Effector CD4-positive, alpha-beta T cell (primary cell): ENCODE measurements around the gene MSH3.
"Not testable (repeated sequence)": the region's sequence is repeated elsewhere in the genome, so short reads cannot be mapped to it uniquely, and the experiment has no call there.

Source experiments
- DNase-seq: peaks from one replicate; pipeline ENCODE4 v3.0.0-alpha.2; 2020

Gene MSH3

DNA sequence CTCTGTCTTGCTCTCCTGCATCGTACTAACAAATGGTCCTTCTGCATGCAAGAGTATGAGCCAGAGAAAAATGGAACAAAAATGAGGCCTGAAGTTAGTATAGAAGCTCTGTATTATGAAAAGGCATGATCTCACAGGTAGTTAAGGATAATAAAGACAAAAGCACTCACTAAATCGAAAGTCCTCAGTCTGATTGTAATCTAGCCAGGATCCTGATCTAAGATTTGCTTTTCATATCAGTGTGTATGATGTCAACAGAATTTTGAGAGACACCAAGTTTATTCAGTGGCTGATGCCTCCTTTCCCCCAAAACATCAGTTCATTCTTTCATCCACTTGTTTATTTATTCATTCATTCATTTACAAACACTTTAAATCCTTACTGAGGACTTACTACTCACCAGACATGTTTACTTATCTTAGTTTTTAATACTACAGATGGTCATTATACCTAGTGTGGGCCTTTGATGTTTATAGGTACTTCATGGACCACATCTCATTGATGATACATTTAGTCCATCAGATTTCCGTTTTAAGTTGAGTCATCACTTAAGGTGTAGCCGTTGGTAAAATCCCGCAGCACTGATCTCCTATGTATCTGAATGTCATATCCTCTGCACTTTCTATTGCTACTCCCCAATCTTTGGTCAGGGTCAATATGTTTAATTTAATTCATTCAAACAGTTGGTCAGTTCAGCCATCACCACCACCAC lies 105.6 kb downstream of the MSH3 start:
- no peak for DNase-seq

DNA sequence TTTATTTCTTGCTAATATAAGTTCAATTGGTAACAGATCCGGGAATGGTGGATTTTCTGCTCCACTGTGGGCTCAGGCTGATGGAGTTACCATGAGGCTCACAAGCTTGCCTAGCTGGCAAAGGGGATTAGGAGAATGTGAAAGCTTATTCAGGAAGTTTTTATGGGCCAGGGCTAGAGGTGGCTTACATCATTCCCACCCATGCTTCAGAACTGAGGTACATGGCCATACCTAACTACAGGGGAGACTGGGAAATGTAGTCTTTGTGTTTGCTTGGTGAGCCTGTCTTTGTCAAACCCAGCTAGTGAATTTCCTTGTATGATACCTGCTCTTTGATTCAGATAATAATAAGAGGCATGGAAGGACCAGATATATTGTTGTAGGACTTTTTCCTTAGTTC lies 106.2 kb downstream of the MSH3 start:
- no peak for DNase-seq

DNA sequence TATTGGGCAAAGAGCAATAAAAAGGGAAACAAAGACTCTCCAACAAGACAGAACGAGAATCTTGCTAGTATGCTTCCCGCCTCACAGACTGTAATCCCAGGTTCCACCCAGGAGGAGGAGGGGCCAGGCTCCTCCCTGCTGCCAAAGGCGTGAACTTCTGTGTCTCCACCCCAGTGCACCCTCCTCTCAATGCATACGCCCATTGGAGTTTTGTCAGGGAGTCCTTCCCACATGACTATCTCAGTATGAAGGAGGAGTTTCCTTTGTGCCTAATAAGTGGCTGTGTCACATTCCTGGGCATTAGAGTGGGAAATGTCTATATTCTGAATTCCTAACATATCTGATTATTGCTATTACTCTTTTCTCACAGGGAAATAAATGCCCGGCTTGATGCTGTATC lies 106.7 kb downstream of the MSH3 start:
- no peak for DNase-seq

DNA sequence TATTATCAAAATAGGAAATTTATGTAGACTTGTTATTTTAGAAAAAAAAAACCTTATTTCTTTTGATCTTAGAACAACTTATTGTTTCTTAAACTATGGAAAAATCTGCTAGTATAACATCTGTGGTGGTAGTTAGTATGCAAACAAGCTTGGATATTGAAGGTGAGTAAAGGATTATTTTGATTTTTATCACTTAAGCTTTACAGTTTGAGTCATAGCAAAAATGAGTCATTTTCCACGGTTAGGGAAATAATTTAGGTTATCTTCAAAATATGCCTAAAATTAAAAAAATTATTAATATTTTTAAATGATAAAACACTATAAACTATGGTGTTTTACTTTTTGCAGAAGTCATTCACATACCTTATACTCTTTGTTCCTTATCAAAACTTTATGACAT lies 107.5 kb downstream of the MSH3 start:
- no peak for DNase-seq

DNA sequence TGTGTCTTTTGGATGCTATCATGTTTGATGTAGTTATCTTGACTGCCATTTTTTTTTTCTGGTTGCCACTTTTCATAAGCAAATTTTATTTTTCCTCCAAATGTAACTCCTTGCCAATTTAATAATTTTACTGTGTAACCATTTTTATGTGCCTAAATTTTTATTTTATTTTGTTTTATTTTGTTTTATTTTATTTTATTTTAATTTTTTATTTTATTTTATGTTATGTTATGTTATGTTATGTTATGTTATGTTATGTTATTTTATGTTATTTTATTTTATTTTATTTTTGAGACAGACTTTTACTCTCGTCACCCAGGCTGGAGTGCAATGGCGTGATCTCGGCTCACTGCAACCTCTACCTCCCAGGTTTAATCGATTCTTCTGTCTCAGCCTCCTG lies 108.1 kb downstream of the MSH3 start:
- DNase-seq: no peak

DNA sequence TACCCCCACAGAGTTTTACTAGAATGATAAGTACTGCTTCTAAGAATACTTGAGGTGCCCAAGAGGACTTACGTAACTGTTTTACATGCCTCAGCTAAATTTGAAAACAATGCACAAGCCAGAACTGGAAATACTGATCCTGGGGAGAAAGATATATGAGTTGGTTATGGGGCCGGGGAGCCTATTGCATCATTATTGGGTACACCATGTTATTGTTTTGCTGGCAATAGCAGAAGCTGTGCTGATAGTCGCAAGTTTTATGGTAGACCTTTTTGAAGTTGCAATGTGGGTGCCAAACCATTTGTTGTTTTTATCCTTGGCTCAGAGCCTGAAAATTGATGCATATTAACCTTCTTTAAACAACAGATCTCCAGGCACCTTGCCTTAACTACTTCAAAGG lies 108.8 kb downstream of the MSH3 start:
- DNase-seq: no peak

DNA sequence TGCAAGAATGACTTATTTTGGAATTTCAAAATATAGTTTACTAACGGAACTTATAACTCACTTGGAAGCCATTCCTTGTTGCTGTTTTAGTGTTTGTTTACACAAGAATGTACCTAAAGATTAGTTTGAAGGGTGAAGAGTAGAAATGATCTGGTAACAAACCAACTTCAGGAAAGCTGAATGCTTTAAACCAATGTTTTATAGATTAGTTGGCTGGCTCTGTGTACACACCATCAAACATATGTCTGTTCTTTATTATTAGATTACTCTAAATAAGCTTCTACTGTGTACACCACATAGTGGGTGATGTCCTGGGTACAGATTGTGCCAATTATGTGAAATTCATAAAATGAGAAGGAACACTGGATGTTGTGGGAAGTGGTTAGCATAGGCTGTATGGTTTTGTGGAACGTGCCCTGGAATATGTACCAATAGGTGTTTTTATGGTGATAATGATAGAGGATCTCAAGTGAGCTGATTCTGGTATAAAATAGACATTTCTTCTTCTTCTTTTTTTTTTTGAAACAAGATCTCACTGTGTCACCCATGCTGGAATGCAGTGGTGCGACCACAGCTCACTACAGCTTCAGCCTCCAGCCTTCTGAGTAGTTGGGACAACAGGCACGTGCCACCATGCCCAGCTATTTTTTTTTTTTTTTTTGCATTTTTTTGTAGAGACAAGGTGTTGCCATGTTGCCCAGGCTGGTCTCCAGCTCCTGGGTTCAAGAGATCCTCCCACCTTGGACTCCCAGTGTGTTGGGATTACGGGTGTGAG lies 109.6 kb downstream of the MSH3 start:
- no peak for DNase-seq

DNA sequence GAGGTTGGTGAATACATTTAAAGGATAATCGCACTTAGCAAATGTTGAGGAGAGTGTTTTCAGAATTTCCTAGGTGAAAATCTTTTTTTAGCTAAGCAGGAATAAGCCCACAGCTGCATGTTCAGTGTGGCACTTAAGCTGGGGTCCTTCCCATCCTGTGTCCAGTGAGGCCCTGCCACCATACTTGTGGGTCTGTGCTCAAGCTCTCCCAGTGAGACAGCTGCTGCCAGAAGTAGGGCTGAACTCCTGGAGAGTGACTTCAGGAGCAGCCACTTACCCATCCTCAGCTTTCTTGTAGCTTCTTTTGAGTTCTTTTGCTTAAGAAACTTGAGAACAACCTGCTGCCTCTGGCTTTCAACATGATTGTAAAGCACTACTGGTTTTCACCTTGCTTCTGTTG lies 110.3 kb downstream of the MSH3 start:
- DNase-seq: no peak

DNA sequence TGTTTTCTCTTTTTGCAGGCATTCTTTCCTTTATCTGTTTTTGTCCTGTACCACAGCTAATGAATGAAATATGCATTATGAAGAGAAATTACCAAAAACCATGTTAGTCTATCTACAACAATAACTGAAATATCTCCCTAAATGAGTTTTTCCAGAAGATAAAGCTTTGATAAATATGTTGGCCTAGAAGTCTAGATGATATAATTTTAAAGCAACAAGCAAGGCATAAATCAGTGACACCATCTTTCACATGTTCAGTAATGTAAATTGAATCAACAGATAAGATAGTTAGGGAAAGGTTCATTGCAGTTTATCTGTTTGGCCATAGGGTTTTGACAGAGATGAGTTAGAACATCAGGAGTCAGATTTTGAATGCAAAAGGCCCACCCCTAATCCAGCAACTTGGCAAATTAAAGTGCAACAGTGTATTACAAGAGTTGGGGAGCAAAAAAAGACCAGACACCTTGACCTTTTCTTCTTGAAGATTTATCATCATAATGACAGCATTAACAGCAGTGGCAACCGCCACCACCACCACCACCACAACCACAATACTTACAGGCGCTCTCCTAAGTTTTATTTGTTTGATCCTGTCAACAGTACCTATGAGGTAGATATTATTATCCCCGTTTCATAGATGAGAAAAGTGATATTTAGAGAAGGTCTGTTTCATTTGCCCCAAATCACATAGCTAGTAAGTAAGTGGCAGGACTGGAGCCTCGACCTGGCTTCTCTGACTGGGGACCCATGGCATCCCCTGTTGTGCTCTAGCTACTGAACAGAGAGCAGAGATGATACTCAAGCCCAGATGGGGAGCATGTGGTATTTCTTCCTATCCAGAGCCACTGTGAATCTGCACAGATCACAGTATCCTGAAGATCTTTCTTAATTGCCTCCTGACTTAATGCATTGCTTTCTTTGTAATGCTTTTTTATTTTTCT lies 123.2 kb downstream of the MSH3 start:
- DNase-seq: no peak

DNA sequence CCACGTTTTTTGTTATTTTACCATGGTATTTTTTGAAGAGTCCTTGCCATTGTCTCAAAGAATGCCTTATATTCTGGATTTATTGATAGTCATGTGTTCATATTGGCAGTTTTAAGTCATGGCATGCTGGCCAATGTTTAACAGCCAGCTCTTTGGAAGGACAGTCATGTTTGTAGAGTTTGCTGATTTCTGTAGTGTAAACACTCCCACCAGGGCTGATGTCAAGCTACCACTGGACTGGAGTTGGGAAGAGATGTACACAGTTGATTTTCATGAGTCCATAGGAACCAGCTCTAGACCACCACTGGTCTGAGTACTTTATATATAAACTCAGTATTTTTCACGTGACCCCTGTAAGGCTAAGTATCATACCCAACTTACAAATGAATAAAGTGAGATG lies 125.6 kb downstream of the MSH3 start:
- DNase-seq: no peak

DNA sequence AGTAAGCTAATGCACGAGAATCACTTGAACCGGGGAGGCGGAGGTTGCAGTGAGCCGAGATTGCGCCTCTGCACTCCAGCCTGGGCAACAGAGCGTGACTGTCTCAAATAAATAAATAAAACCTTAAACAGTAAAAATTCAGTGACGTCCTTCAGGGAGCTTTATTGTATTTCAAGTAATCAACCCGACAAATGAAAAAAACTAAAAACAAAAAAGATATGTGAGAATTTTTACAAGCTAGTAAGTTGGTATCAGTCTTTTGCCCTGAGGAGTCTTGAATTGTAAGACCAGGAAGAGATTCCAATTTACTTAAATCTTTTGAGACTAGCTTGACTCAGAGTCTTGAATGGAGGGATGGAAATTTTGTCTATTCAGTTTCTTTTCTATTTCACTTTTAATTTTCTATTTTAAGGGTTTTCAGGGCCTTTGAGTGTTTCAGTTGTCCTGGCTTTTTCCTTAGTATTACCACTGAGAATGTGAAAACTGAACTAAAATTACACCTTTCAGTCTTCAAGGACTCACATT lies 126.4 kb downstream of the MSH3 start:
- no peak for DNase-seq

DNA sequence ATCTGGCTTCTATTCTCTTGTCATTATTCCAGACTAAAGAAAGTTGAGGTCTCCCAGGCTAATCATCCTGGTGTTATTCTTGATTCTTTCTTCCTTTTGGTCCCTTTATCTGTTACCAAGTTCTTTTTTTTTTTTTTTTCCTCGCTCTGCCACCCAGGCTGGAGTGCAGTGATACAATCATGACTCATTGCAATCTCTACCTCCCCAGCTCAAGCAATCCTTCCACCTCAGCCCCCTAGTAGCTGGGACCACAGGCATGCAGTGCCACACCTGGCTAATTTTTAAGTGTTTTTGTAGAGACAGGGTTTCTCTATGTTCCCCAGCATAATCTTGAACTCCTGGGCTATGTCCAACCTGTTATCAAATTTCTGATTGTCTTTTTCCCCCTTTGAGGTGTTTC lies 126.9 kb downstream of the MSH3 start:
- DNase-seq: no peak

DNA sequence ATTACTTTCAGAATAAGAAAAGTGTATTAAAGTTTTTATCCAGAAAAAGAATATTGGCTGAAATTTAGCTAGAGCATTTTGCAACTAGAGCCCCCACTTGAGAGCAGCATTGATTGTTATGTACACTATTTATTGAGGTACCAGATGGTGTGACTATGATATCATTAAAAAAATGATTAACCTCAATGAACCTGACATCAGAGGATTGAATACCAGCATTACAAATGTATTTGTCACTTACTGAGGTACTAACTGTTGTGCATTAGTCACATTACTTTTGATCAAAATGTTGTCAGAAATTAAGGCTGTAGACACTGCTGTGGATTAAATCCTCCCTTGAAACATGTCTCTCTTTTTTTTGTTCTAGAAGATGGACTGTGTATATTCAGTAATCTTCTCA lies 128.2 kb downstream of the MSH3 start:
- no peak for DNase-seq

DNA sequence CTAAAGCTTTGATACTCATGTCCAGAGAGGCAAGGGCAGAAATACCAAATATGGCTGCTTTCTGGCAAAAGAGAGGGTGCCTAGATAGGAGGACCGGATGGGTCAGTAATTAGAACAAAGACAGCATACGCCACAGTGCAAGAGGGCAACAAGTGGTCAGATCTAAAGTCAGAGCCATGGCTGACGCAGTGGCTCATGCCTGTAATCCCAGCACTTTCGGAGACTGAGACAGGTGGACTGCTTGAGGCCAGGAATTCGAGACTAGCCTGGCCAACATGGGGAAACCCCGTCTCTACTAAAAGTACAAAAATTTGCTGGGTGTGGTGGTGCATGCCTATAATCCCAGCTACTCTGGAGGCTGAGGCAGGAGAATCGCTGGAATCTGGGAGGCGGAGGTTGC lies 129.3 kb downstream of the MSH3 start:
- DNase-seq: not testable (repeated sequence)

DNA sequence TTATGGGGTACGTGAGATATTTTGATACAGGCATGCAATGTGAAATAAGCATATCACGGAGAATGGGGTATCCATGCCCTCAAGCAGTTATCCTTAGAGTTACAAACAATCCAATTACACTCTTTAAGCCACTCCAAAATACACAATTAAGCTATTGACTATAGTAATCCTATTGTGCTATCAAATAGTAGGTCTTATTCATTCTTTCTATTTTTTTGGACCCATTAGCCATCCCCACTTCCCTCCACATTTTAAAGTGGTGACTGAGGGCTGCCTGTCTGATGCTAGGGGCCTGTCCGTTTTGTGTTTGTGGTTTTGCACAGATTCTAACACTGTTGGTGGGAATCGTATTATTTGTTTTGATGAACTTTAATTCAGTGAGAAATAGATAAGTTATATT lies 130.0 kb downstream of the MSH3 start:
- no peak for DNase-seq

DNA sequence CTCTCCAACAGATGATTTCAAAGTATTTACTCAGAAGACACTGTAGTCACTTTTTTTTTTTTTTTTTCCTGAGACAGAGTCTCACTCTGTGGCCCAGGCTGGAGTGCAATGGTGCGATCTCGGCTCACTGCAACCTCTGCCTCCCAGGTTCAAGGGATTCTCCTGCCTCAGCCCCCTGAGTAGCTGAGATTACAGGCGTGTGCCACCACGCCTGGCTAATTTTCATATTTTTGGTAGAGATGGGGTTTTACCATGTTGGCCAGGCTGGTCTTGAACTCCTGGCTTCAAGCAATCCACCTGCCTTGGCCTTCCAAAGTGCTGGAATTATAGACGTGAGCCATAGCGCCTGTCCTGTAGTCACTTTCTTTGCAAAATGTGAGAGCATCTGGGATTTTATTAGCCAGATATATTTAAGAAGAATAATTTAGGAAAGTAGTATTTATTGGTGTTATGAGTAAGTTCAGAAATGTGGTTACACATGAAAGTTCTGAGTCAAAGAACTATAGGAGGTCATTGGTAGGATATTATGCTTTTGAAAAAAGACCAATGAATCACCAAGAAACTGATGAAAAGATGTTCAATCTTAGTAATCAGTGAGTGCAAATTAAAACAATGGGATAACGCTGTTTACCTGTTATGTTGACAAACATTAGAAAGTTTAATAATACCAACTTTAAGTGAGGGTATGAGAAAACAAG lies 135.0 kb downstream of the MSH3 start:
- DNase-seq: not testable (repeated sequence)

DNA sequence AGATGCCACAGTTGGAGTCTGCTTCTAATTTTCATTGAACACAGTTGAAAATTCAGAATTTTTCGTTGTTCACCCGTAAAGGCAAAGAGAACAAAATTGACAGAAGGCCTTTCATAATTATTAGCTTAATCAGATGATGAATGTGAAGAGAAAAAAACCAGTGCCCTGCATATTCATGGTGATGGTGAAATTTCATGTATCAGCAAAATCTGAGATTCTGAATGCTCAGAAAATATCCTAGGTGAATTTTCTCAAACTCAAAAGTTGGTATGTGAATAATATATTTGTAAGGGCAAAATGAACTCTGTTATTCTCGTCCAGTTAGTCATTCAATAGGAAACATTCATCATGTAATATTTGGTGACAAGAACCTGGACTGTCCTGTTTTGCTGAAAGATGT lies 136.2 kb downstream of the MSH3 start:
- DNase-seq: no peak

DNA sequence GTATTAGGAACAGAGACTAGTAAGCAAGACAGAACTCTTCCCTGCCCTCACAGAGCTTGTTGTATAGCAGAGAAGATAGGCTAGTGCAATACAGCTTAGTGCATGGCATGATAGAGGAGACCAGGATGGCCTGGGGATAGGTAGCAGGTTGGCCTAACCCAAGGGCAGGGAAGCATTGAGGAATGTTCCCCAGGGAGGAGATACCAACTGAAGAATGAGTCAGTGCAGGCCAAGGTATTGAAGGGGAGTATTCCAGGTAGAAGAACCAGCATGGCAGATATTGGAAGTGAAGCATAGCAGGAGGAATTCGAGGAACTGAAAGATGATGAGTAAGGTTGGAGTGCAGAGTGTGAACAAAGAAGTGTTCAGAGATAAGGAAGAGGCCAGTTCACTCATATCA lies 138.9 kb downstream of the MSH3 start:
- DNase-seq: no peak

DNA sequence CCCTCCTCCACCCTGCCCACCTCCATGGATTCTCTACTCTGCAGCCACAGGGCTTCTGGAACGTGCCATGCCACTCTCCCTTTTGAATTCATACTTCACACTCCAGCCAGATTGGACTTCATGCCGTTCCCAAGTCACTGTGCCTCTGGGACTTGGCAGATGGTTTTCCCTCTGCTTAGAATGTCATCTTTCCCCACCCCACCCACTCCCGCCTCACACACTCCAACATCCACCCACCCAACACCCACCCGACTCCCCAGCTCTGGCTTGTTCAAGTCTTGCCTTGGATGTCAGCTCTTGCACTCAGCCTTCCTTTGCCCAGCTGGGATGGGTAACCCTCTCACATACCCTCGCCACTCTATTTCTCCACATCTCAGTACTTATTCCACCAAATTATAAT lies 142.4 kb downstream of the MSH3 start:
- DNase-seq: no peak

DNA sequence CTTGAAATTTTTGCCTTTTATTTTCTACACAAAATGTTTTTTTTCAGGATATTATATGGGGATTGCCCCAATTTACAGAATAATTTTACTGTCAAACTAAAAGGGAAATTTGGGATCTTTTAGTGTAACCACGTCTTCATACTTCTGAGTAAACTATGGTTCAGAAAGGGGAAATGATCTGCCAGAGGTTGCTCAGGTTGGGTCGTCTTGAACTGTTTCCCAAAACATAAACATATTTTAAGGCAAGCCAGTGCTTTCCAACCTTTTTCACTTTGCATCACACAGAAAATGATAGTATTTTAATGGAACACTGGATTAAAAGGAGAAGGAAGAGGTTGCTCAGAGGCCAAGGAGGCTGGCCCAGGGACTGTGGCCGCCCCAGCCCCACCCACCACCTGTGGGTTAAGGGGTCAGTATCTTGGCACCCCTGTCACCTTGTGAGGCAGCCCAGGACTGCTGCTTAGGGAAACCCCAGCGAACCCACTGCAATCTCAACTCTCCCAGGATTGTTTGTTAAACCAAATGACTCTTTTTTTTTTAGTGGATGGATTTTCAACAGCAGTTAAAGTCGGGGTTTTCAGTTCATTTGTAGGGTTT lies 143.1 kb downstream of the MSH3 start:
- DNase-seq: no peak

DNA sequence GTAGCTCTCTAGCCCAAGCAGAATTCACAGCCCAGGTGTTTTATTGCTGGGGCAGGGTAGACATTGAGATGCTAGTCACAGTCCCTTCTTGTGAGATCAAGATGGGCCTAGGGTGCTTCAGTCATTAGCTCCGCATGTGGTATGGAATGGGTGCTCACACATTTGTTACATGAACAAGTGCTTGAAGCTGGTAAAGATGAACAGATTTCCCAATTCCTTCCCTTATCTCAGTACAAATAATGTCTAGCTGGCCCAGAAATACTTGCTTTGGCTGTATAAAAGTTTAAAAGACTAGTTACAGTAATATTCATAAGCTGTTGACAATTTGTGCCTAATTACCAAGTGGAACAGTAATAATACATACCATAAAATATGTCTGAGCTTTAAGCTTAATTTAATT lies 143.7 kb downstream of the MSH3 start:
- DNase-seq: no peak

DNA sequence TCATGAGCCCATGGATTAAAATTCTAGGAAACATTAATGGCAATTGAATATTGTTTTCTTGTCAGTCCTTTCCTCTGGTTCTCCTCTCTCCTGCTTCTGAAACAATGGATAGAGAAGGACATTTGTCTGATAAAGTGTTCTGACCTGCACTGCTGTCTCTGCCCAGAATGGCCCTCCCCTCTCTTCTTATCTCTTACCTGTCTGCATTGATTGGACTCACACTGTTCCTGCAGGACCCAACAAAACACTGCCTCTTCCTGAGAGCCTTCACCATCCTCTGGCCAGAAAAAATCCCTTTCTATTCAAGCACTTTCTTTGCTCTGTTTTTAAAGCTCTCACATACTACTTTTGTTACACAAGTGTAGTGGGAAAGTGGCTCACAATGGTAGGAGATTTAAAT lies 144.2 kb downstream of the MSH3 start:
- DNase-seq: no peak
